Spinal cord (tissue), 10 donors: ENCODE measurements around the gene RHOT1. TPM values are rescaled to one million over a fixed set of nuclear protein-coding genes. Genes with fewer than 3 reads are reported as not detected.

ENCODE experiments used
- DNase-seq, 6 donors: peaks; one replicate each; pipeline versions ENCODE4 v3.0.0 to v3.0.0-alpha.2; 2013 to 2015; ENCODE audit warnings: low spot score in 6 of 6, low read depth in 4 of 6
- H3K27ac ChIP-seq: one replicate; pipeline ENCODE4 v1.5.1; 2013; ENCODE audit warnings: low read depth, low read length, control low read depth
- H3K27me3 ChIP-seq: one replicate; pipeline ENCODE4 v1.6.1; 2013; ENCODE audit warnings: low read length; ENCODE audit not compliant: control insufficient read depth, insufficient read depth
- H3K36me3 ChIP-seq: one replicate; pipeline ENCODE4 v1.6.1; 2013; ENCODE audit warnings: low read length; ENCODE audit not compliant: control insufficient read depth, insufficient read depth
- H3K4me1 ChIP-seq: one replicate; pipeline ENCODE4 v1.6.1; 2013; ENCODE audit warnings: low read length; ENCODE audit not compliant: control insufficient read depth, insufficient read depth
- H3K4me3 ChIP-seq: one replicate; pipeline ENCODE4 v1.5.1; 2013; ENCODE audit warnings: low read depth, low read length, control low read depth
- H3K9me3 ChIP-seq: one replicate; pipeline ENCODE4 v1.6.1; 2013; ENCODE audit warnings: low read length; ENCODE audit not compliant: control insufficient read depth, insufficient read depth
- WGBS: methylation state at CpG from one replicate; pipeline ENCODE4 v1.1.5; 2013; ENCODE audit warnings: missing lambda C conversion rate; ENCODE audit not compliant: insufficient coverage; 5-methylcytosine and 5-hydroxymethylcytosine counted together
- polyA plus RNA-seq, 2 donors: library from polyadenylated mRNA; unstranded; fragments of 120-200 nt; gene quantifications; one replicate each; pipeline ENCODE4 v1.2.1, GENCODE V29; 2013; ENCODE audit not compliant: insufficient read length in 2 of 2
- total RNA-seq, 2 donors: library from RNA; depleted of rRNA in 1 of 2; stranded (reverse); fragments of 120-200 nt in 1 of 2; fragments of >200 nt in 1 of 2; gene quantifications; one replicate each; pipeline versions ENCODE4 v1.2.3 to v1.2.4, GENCODE V29; 2013 to 2014
- donor health status: healthy.

Gene RHOT1
- total and polyA plus RNA-seq, 4 donors: 53.0 to 114 (median 62.1) TPM

GRCh38 chr17:32235588-32235987 lies 93.3 kb downstream of the RHOT1 start:
- Histone ChIP-seq H3K27ac (no peak overlapping the region), H3K9me3 (no peaks in the 10 kb centered on the region), H3K36me3 (no peaks in the 10 kb centered on the region), H3K27me3 (no peaks in the 10 kb centered on the region), H3K4me3 (no peak overlapping the region), H3K4me1 (no peaks in the 10 kb centered on the region)
- DNase-seq: no peak
- WGBS: no CpG with 5 or more reads among the region's 2 CpGs

GRCh38 chr17:32239456-32239855 lies 97.2 kb downstream of the RHOT1 start:
- no peak overlapping the region for H3K27ac ChIP-seq
- no peaks in the 10 kb centered on the region for H3K36me3 ChIP-seq
- no peaks in the 10 kb centered on the region for H3K9me3 ChIP-seq
- H3K27me3 ChIP-seq: no peaks in the 10 kb centered on the region
- WGBS: 89% methylated on average over 1 of the region's 2 CpGs
- H3K4me3 ChIP-seq: no peak overlapping the region
- no peaks in the 10 kb centered on the region for H3K4me1 ChIP-seq
- DNase-seq: no peak

- Histone ChIP-seq H3K4me3 (no peak overlapping the region), H3K4me1 (no peaks in the 10 kb centered on the region), H3K27ac (no peak overlapping the region), H3K27me3 (no peaks in the 10 kb centered on the region), H3K9me3 (no peaks in the 10 kb centered on the region), H3K36me3 (no peaks in the 10 kb centered on the region)
- no peak for DNase-seq
- WGBS: 89% methylated on average over 2 of the region's 8 CpGs
Observed at GRCh38 chr17:32240750-32241149, 98.4 kb downstream of the RHOT1 start.

- no peak overlapping the region for H3K27ac ChIP-seq
- no CpG with 5 or more reads among the region's 1 CpG for WGBS
- no peak for DNase-seq
Observed at GRCh38 chr17:32241640-32242039, 99.3 kb downstream of the RHOT1 start.

GRCh38 chr17:32249475-32249874 lies 107.2 kb downstream of the RHOT1 start:
- DNase-seq: no peak
- Histone ChIP-seq H3K9me3 (no peaks in the 10 kb centered on the region), H3K4me3 (no peak overlapping the region), H3K4me1 (no peaks in the 10 kb centered on the region), H3K27me3 (no peaks in the 10 kb centered on the region), H3K27ac (no peak overlapping the region), H3K36me3 (no peaks in the 10 kb centered on the region)
- 92% methylated on average over 1 of the region's 3 CpGs for WGBS

More at GRCh38 chr17:32241640-32242039, 99.3 kb downstream of the RHOT1 start:
- H3K4me3 ChIP-seq: no peak overlapping the region
- no peaks in the 10 kb centered on the region for H3K4me1 ChIP-seq
- no peaks in the 10 kb centered on the region for H3K36me3 ChIP-seq
- H3K9me3 ChIP-seq: no peaks in the 10 kb centered on the region
- no peaks in the 10 kb centered on the region for H3K27me3 ChIP-seq

GRCh38 chr17:32253117-32253611 lies 110.9 kb downstream of the RHOT1 start:
- Histone ChIP-seq H3K27me3 (no peaks in the 10 kb centered on the region), H3K36me3 (no peaks in the 10 kb centered on the region), H3K4me1 (peaks cover 23% of the 10 kb centered on the region), H3K9me3 (no peaks in the 10 kb centered on the region), H3K4me3 (no peak overlapping the region), H3K27ac (no peak overlapping the region)
- 66% methylated on average over 9 of the region's 12 CpGs for WGBS
- DNase-seq: peak in 5 of 6 donors; percentile 80 to 96 (median 81)

GRCh38 chr17:32256012-32256700 lies 113.9 kb downstream of the RHOT1 start:
- H3K9me3 ChIP-seq: no peaks in the 10 kb centered on the region
- H3K27me3 ChIP-seq: no peaks in the 10 kb centered on the region
- 13% methylated on average over 7 of the region's 9 CpGs for WGBS
- peaks cover 39% of the 10 kb centered on the region for H3K4me1 ChIP-seq
- no peaks in the 10 kb centered on the region for H3K36me3 ChIP-seq
- no peak overlapping the region for H3K4me3 ChIP-seq
- H3K27ac ChIP-seq: peak overlapping the region; percentile 48
- DNase-seq: peak in 2 of 6 donors; percentile 51 to 78

- Histone ChIP-seq H3K36me3 (no peaks in the 10 kb centered on the region), H3K27ac (peak overlapping the region; percentile 57), H3K4me3 (no peak overlapping the region), H3K9me3 (no peaks in the 10 kb centered on the region), H3K27me3 (no peaks in the 10 kb centered on the region), H3K4me1 (peaks cover 44% of the 10 kb centered on the region)
- DNase-seq: no peak
- WGBS: 44% methylated on average over 7 of the region's 9 CpGs
Observed at GRCh38 chr17:32256701-32257019, 114.4 kb downstream of the RHOT1 start.

- Histone ChIP-seq H3K4me1 (peaks cover 51% of the 10 kb centered on the region), H3K9me3 (no peaks in the 10 kb centered on the region), H3K27ac (peak overlapping the region; percentile 57), H3K4me3 (no peak overlapping the region), H3K36me3 (no peaks in the 10 kb centered on the region), H3K27me3 (no peaks in the 10 kb centered on the region)
- DNase-seq: peak in 2 of 6 donors; percentile 78 to 87
- 17% methylated on average over 15 of the region's 18 CpGs for WGBS
Observed at GRCh38 chr17:32258383-32259140, 116.3 kb downstream of the RHOT1 start.

GRCh38 chr17:32259586-32259985 lies 117.3 kb downstream of the RHOT1 start:
- DNase-seq: peak in 1 of 6 donors; percentile 60
- WGBS: 28% methylated on average over 4 of the region's 4 CpGs
- H3K4me3 ChIP-seq: no peak overlapping the region
- H3K36me3 ChIP-seq: no peaks in the 10 kb centered on the region
- H3K4me1 ChIP-seq: peaks cover 57% of the 10 kb centered on the region
- H3K27me3 ChIP-seq: no peaks in the 10 kb centered on the region
- no peaks in the 10 kb centered on the region for H3K9me3 ChIP-seq
- peak overlapping the region; percentile 22 for H3K27ac ChIP-seq
